AG04450 (cell line): ENCODE data around the gene TTBK1. TPM values are rescaled to one million over a fixed set of nuclear protein-coding genes. Genes with fewer than 3 reads are reported as not detected.

ENCODE experiments used
- CTCF ChIA-PET: fragments of 300-600, 350-600 bp; formaldehyde crosslinking; extraction: SDS; loops from one replicate; lab custom pipeline; 2022; ENCODE audit warnings: antibody characterized with exemption, inconsistent platforms; lab: Charles Lee
- POLR2A ChIA-PET: fragments of 350-600 bp; formaldehyde crosslinking; extraction: SDS; loops from one replicate; lab custom pipeline; 2021; ENCODE audit warnings: antibody characterized with exemption, inconsistent platforms; lab: Yijun Ruan, JAX
- DNase-seq: peaks from one replicate; pipeline ENCODE4 v3.0.0-alpha.2; 2011; ENCODE audit warnings: low read depth, low spot score
- H3K27ac ChIP-seq: one replicate; pipeline ENCODE4 v1.5.1; 2012; ENCODE audit warnings: low read depth, low read length, control low read depth
- H3K27me3 ChIP-seq: one replicate; pipeline ENCODE4 v1.6.0; 2012; ENCODE audit warnings: low read length; ENCODE audit not compliant: control insufficient read depth, insufficient read depth
- H3K4me3 ChIP-seq: 2 replicates; pipeline ENCODE4 v1.5.1; 2011; ENCODE audit warnings: mild to moderate bottlenecking, low read depth, low read length, control low read depth
- H3K9me3 ChIP-seq: 2 replicates; pipeline ENCODE4 v1.5.1; 2012; ENCODE audit warnings: low read length; ENCODE audit not compliant: control insufficient read depth, insufficient read depth
- polyA plus RNA-seq: library from polyadenylated mRNA; depleted of rRNA; stranded (reverse); fragments of >200 nt; gene quantifications from 2 replicates; pipeline ENCODE4 v1.2.3, GENCODE V29; 2011
- TF ChIP-seq, protein P1 (sequence below): IDR thresholded peaks from 2 replicates; pipeline ENCODE4 v1.5.1; 2011; ENCODE audit warnings: low read depth, low read length, control low read depth, inconsistent platforms

TTBK1 gene
- polyA plus RNA-seq, 1 experiment: not detected

DNA sequence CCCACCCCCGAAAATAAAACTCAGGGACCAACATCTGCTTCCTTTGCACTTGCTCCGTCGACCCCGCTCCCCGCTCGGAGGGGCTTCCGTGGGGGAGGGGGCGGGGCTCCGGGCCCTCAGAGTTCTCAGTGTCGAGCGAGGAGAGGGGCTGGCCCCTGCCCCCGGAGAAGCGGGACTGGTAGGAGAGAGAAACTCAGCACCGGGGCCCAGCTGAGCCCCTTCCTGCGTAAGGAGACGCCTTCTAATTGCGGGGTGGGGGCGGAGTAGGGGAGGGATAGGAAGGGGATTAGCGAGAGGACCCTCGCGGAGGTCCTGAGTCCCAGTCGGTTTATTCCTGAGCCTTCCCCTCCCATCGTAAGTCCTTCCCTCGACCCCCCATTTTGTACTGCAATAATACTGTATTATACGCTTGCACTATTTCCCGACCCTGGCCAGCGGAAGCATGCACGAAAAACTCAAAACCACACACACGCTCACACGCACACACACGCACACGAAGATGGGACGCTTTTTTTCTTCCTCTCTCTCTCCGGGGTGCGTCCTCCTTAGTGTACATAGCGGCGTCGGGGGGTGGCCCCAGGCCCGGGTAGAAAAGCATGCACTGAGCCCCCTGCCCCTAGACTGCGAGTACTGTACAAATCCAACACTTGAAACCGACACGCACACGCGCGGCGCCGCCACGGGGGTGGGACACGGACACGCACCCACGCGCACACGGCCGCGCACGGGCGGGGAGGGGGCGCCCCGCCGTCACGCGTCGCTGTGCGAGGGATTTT lies 32.7 kb downstream of the TTBK1 start:
- peaks cover 45% of the 10 kb centered on the region for H3K27me3 ChIP-seq
- no peaks in the 10 kb centered on the region for H3K9me3 ChIP-seq
- ChIA-PET CTCF (interaction anchor here (0.6 kb wide), 1 partner anchor 370 kb away, joined by 4 read pairs; no protein-coding TSS in a partner anchor), POLR2A (no interaction called here)
- H3K27ac ChIP-seq: no peak overlapping the region
- TF ChIP-seq, protein P1, sequence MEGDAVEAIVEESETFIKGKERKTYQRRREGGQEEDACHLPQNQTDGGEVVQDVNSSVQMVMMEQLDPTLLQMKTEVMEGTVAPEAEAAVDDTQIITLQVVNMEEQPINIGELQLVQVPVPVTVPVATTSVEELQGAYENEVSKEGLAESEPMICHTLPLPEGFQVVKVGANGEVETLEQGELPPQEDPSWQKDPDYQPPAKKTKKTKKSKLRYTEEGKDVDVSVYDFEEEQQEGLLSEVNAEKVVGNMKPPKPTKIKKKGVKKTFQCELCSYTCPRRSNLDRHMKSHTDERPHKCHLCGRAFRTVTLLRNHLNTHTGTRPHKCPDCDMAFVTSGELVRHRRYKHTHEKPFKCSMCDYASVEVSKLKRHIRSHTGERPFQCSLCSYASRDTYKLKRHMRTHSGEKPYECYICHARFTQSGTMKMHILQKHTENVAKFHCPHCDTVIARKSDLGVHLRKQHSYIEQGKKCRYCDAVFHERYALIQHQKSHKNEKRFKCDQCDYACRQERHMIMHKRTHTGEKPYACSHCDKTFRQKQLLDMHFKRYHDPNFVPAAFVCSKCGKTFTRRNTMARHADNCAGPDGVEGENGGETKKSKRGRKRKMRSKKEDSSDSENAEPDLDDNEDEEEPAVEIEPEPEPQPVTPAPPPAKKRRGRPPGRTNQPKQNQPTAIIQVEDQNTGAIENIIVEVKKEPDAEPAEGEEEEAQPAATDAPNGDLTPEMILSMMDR: no peak
- no peak overlapping the region for H3K4me3 ChIP-seq
- DNase-seq: no peak

DNA sequence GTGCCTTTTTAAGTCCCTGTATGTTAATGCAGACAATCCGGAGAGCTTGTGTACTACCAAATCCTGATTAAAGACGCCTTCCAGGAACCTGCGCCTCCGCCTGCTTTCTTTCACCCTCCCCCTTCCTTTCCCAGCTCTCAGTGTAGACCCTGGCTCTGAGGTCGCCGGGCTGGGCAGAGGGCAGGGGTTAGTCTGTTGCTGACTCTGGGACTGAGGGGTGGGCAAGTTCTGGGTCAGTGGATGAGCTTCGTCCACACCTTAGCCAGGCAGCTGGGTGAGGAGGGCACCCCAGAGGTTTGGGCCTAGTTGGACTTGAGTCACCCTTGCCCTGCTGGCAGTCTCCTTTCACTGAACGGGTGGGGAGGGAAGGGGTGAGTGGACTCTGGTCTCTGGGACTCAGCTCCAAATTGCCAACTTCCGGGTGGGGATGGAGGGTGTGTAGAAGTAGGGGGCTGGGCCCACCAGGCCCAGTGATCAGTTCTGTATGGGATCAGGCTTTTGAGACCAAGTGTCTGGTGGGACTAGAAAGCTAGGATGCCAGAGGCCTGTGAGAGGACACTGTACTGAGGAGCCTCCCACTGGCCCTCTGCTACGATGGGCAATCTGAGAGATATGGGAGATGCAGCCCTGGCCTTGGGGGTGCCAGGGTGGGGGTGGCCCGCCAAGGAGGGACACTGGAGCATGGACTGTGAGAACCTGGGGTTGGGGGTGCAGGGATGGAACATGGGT lies 33.5 kb downstream of the TTBK1 start:
- Histone ChIP-seq H3K27me3 (peaks cover 46% of the 10 kb centered on the region), H3K27ac (no peak overlapping the region), H3K9me3 (no peaks in the 10 kb centered on the region), H3K4me3 (no peak overlapping the region)
- ChIA-PET CTCF (interaction anchor here (1.9 kb wide), 1 partner anchor 58 kb away, joined by 4 read pairs; no protein-coding TSS in a partner anchor), POLR2A (no interaction called here)
- DNase-seq: no peak
- TF ChIP-seq, protein P1: no peak

- Histone ChIP-seq H3K4me3 (no peak overlapping the region), H3K9me3 (no peaks in the 10 kb centered on the region), H3K27ac (no peak overlapping the region), H3K27me3 (peaks cover 44% of the 10 kb centered on the region)
- TF ChIP-seq, protein P1: no peak
- ChIA-PET POLR2A (no interaction called here), CTCF (interaction anchor here (1.9 kb wide), 1 partner anchor 57 kb away, joined by 4 read pairs; no protein-coding TSS in a partner anchor)
- DNase-seq: no peak
Measured at GRCh38 chr6:43277306-43277642, 34.0 kb downstream of the TTBK1 start.

GRCh38 chr6:43277643-43278523 lies 34.6 kb downstream of the TTBK1 start:
- no peak for DNase-seq
- TF ChIP-seq, protein P1: no peak
- Histone ChIP-seq H3K4me3 (no peak overlapping the region), H3K27me3 (peaks cover 43% of the 10 kb centered on the region), H3K27ac (no peak overlapping the region), H3K9me3 (no peaks in the 10 kb centered on the region)
- CTCF ChIA-PET: interaction anchor here (1.9 kb wide), 1 partner anchor 57 kb away, joined by 4 read pairs; no protein-coding TSS in a partner anchor
- POLR2A ChIA-PET: no interaction called here
